Suppressor macrophage (primary cell): Measurements from ENCODE around the gene RRP1.
A peak's percentile ranks its signal among the peaks of the same experiment; 100 is the strongest.

Experiments
- DNase-seq, 4 experiments: peaks; one replicate each; pipeline ENCODE4 v3.0.0-alpha.2; 2020 to 2022
- total RNA-seq, 17 experiments: gene quantifications; one replicate each; lab custom pipeline; 2026; ENCODE audit warnings: mixed read lengths in 6 of 17, inconsistent platforms in 3 of 17; lab: John Stamatoyannopoulos, UW

RRP1 gene
- 9.6 to 73.9 (median 31.4) reads per million in 17 experiments for total RNA-seq

- DNase-seq = peak; percentile 93 to 97 (median 97)
Observed at GRCh38 chr21:43789276-43790009, at the start of gene RRP1. TSS of gene RRP1 (plus strand) at chr21:43789577. CDS start at chr21:43789630, 53 bp downstream.

- peak in 2 of 4 experiments; percentile 31 to 51 for DNase-seq
Observed at GRCh38 chr21:43739621-43740435, 49.5 kb upstream of the RRP1 start.

- peak in 1 of 4 experiments; percentile 31 for DNase-seq
Observed at GRCh38 chr21:43740497-43741156, 48.8 kb upstream of the RRP1 start.

GRCh38 chr21:43741423-43742096 is 47.8 kb upstream of the RRP1 start:
- no peak for DNase-seq

- no peak for DNase-seq
Observed at GRCh38 chr21:43743947-43744346, 45.4 kb upstream of the RRP1 start.

- DNase-seq = no peak
Observed at GRCh38 chr21:43744725-43745124, 44.7 kb upstream of the RRP1 start.

GRCh38 chr21:43745772-43746517 is 43.4 kb upstream of the RRP1 start:
- DNase-seq = no peak

GRCh38 chr21:43748622-43749021 is 40.8 kb upstream of the RRP1 start:
- no peak for DNase-seq

GRCh38 chr21:43749651-43750262 is 39.6 kb upstream of the RRP1 start:
- DNase-seq = no peak

- DNase-seq = no peak
Observed at GRCh38 chr21:43750339-43751033, 38.9 kb upstream of the RRP1 start.

- no peak for DNase-seq
Observed at GRCh38 chr21:43751955-43752591, 37.3 kb upstream of the RRP1 start.

- no peak for DNase-seq
Observed at GRCh38 chr21:43752758-43753438, 36.5 kb upstream of the RRP1 start.

- DNase-seq = no peak
Observed at GRCh38 chr21:43753439-43753799, 36.0 kb upstream of the RRP1 start.

- DNase-seq = no peak
Observed at GRCh38 chr21:43754948-43755781, 34.2 kb upstream of the RRP1 start.

GRCh38 chr21:43755820-43756594 is 33.4 kb upstream of the RRP1 start:
- DNase-seq = no peak

- DNase-seq = no peak
Observed at GRCh38 chr21:43757601-43758000, 31.8 kb upstream of the RRP1 start.

GRCh38 chr21:43758111-43758641 is 31.2 kb upstream of the RRP1 start:
- DNase-seq = peak in 3 of 4 experiments; percentile 44 to 59 (median 50)

- no peak for DNase-seq
Observed at GRCh38 chr21:43758811-43759210, 30.6 kb upstream of the RRP1 start.
